Mammary epithelial cell (primary cell): ENCODE data around the gene BCKDK.

ENCODE experiments used
- EZH2 ChIP-seq: IDR thresholded peaks from 2 replicates; pipeline ENCODE4 v1.6.1; 2012; ENCODE audit warnings: low read length, inconsistent platforms, borderline replicate concordance
- TF ChIP-seq, protein P1 (sequence below), 2 donors: IDR thresholded peaks in 1 of 2; conservative IDR thresholded peaks in 1 of 2; 2 replicates each; pipeline ENCODE4 v1.5.1; 2011 to 2012; ENCODE audit warnings: inconsistent platforms in 2 of 2, low read length in 2 of 2, mild to moderate bottlenecking in 2 of 2, control low read depth in 1 of 2, low read depth in 1 of 2; ENCODE audit not compliant: insufficient read depth in 1 of 2; ENCODE audit errors: extremely low read depth in 1 of 2

DNA sequence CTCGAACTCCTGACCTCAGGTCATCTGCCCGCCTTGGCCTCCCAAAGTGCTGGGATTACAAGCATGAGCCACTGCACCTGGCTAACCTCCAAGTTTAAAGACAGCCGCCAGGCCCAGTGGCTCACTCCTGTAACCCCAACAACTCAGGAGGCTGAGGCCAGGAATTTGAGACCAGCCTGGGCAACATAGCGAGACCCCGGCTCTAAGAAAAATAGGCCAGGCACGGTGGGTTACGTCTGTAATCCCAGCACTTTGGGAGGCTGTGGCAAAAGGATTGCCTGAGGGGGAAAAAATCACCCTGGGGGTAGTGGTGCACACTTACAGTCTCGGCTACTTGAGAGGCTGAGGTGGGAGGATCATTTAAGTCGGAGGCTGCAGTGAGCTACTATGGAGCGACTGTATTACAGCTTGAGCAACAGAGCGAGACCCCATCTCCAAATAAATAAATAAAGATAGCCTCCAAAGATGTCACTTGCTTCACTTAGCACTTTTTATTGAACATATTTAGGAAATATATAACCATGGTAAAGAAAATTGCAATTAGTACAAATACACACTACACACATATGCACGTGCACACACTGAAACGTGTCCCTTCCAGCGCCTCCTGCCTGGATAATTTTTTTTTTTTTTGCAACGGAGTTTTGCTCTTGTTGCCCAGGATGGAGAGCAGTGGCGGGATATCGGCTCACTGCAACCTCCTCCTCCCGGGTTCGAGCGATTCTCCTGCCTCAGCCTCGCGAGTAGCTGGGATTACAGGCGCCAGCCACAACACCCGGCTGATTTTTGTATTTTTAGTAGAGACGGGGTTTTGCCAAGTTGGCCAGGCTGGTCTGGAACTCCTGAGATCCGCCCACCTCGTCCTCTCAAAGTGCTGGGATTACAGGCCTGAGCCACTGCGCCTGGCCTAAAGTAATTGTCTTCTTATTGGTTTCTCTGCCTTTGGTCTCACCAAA is 1.4 kb upstream of the BCKDK start:
- TF ChIP-seq, protein P1, sequence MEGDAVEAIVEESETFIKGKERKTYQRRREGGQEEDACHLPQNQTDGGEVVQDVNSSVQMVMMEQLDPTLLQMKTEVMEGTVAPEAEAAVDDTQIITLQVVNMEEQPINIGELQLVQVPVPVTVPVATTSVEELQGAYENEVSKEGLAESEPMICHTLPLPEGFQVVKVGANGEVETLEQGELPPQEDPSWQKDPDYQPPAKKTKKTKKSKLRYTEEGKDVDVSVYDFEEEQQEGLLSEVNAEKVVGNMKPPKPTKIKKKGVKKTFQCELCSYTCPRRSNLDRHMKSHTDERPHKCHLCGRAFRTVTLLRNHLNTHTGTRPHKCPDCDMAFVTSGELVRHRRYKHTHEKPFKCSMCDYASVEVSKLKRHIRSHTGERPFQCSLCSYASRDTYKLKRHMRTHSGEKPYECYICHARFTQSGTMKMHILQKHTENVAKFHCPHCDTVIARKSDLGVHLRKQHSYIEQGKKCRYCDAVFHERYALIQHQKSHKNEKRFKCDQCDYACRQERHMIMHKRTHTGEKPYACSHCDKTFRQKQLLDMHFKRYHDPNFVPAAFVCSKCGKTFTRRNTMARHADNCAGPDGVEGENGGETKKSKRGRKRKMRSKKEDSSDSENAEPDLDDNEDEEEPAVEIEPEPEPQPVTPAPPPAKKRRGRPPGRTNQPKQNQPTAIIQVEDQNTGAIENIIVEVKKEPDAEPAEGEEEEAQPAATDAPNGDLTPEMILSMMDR (conservative IDR thresholded peaks at IDR 0.05 in 1 of 2, IDR thresholded peaks at IDR 0.05 in 1 of 2; ENCODE audit: extremely low read depth in 1 of 2, insufficient read depth in 1 of 2, low read depth in 1 of 2, low read length in 2 of 2): no peak
- no peak for TF ChIP-seq EZH2
